Measurements from ENCODE around the gene CARS2. TPM values are rescaled to one million over a fixed set of nuclear protein-coding genes. Genes with fewer than 3 reads are reported as not detected.
"Not testable (repeated sequence)": the region's sequence is repeated elsewhere in the genome, so short reads cannot be mapped to it uniquely, and the experiment has no call there.

CARS2 gene
- total RNA-seq, 1 donor = 64.7 TPM

DNA sequence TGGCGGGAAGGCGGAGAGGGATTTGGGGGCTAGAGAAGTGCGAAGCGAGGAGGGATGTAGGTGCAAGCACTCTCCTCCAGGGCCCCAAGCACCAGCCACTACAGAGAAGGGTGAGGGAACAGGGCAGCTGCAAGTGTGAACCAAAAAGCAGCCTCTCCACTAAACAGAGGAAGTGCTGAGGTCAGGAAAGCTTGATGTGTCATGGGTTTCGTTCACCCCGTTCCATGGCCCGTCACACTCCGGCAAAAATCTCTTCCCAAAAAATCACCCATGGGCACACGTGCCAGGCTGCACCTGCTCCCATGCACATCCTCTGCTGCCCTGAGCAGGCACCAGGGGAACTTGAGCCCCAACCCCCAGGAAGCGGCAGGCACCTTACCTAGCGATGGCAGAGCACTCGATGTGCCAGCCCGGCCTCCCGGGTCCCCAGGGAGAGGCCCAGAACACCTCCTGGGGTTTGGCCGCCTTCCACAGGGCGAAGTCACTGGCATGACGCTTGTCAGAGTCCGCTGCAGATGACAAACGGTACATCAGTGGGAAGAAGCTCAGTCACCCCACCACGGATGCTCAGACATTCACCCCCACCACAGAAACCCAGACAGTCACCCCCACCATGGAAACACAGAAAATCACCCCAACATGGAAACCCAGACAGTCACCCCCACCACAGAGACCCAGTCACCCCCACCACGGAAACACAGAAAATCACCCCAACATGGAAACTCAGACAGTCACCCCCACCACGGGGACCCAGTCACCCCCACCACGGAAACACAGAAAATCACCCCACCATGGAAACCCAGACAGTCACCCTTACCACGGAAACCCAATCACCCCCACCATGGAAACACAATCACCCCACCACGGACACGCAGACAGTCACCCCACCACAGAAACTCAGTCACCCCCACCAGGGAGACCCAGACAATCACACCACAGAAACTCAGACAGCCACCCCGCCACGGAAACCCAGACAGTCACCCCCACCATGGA is 29.0 kb downstream of the CARS2 start:
- no peak for DNase-seq (ENCODE audit: low read depth)
- no peak overlapping the region for H3K4me3 ChIP-seq (ENCODE audit: low read depth, low read length)
- TF ChIP-seq, protein P1, sequence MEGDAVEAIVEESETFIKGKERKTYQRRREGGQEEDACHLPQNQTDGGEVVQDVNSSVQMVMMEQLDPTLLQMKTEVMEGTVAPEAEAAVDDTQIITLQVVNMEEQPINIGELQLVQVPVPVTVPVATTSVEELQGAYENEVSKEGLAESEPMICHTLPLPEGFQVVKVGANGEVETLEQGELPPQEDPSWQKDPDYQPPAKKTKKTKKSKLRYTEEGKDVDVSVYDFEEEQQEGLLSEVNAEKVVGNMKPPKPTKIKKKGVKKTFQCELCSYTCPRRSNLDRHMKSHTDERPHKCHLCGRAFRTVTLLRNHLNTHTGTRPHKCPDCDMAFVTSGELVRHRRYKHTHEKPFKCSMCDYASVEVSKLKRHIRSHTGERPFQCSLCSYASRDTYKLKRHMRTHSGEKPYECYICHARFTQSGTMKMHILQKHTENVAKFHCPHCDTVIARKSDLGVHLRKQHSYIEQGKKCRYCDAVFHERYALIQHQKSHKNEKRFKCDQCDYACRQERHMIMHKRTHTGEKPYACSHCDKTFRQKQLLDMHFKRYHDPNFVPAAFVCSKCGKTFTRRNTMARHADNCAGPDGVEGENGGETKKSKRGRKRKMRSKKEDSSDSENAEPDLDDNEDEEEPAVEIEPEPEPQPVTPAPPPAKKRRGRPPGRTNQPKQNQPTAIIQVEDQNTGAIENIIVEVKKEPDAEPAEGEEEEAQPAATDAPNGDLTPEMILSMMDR (IDR thresholded peaks at IDR 0.05; ENCODE audit: insufficient read depth, low read length) = no peak

DNA sequence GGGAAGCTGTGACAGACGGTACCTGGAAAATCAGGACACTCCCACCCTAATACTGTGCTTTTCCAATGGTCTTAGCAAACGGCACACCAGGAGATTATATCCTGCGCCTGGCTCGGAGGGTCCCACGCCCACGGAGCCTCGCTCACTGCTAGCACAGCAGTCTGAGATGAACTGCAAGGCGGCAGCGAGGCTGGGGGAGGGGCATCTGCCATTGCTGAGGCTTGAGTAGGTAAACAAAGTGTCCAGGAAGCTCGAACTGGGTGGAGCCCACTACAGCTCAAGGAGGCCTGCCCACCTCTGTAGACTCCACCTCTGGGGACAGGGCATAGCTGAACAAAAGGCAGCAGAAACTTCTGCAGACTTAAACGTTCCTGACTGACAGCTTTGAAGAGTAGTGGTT is 36.1 kb downstream of the CARS2 start:
- H3K4me3 ChIP-seq (ENCODE audit: low read depth, low read length) = not testable (repeated sequence)

DNA sequence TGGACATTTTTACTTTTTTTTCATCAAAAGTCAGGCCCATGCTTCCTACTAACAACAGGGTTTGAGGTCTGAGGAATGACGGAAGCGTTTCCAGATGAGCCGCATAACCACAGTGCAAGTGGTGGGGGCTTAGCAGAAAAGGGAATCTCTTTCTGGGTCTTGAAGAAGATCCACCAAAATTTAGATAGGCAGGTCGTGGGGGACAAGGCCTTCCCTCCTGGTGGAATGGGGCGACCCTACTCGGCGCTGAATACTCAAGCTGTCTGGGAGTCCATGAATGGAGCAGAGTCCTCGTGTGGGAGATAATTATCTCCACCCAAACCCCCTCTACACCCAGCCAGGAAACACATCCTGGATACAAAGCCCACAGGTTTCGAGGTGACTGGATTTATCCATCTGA is 36.9 kb downstream of the CARS2 start:
- TF ChIP-seq, protein P1 (IDR thresholded peaks at IDR 0.05; ENCODE audit: insufficient read depth, low read length) = no peak
- no peak overlapping the region for H3K4me3 ChIP-seq (ENCODE audit: low read depth, low read length)
- DNase-seq (ENCODE audit: low read depth) = no peak

More for the DNA sequence above, 36.1 kb downstream of the CARS2 start:
- DNase-seq (ENCODE audit: low read depth) = not testable (repeated sequence)

DNA sequence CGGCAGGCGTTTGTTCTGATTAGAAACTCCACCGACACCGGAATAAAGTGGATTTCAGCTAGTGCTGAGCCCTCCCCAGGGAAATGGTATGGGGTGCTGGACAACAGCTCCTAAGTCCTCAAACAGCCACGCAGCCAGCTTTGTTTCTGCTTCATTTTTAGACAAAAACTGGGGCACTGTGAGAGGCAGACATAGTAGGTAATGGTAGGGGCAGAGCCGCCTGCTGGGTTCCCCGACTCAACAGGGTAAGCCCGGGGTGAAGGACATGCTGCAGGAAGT is 39.7 kb downstream of the CARS2 start:
- no peak overlapping the region for H3K4me3 ChIP-seq (ENCODE audit: low read depth, low read length)
- TF ChIP-seq, protein P1 (IDR thresholded peaks at IDR 0.05; ENCODE audit: insufficient read depth, low read length) = no peak
- no peak for DNase-seq (ENCODE audit: low read depth)

DNA sequence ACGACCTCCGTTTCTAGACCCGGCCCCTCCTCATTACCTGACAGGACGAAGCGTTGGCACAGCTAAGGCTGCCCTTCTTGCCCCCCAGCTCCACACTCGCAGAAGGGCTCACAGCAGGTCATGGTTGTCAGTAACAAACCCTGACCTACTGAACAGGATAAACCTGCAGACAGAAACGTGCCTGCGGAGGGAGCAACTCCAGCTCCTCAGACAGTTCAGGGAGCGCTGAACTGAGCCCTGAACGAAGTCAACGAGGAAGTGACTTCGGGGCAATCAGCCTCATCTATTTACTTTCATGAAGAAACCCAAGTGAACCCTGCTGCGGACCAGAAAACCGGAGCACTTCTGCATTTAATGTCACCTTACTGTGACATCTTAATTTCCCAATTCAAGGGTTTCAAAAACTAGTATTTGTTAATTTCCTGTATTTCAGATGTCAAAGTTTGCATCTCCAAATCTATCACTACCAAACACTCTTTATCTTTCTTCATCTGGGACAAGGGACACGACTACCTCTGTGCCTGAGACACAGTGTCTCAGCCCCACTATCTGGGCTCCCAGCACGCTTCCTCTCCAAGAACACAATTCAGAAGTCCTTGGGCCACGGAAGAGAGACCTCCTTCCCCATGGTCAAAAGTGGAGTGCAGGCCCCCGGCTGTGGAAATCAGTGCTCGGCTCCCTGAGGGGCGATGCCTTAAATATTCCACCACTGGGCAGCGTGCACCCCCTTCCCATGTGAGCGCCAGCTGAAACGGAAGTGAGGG is 40.2 kb downstream of the CARS2 start:
- no peak overlapping the region for H3K4me3 ChIP-seq (ENCODE audit: low read depth, low read length)
- TF ChIP-seq, protein P1 (IDR thresholded peaks at IDR 0.05; ENCODE audit: insufficient read depth, low read length) = no peak
- DNase-seq (ENCODE audit: low read depth) = no peak

DNA sequence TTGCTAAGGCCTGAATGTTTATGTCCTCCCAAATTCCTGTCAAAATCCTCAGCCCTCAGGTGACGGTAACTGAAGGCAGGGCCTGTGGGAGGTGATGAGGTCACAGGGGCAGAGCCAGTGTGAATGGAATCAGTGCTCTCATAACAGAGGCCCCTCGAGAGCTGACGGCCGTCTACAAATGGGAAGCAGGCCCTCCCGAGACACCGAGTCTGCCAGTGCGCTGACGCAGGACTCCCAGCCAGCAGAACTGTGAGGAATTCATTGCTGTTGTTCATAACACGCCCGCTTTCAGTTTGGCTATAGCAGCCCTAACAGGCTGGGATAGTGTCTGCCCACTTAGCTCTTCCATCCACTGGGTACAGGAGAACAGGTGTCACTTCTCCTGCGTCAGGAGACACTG is 41.2 kb downstream of the CARS2 start:
- no peak for DNase-seq (ENCODE audit: low read depth)
- H3K4me3 ChIP-seq (ENCODE audit: low read depth, low read length) = no peak overlapping the region
- TF ChIP-seq, protein P1 (IDR thresholded peaks at IDR 0.05; ENCODE audit: insufficient read depth, low read length) = no peak

DNA sequence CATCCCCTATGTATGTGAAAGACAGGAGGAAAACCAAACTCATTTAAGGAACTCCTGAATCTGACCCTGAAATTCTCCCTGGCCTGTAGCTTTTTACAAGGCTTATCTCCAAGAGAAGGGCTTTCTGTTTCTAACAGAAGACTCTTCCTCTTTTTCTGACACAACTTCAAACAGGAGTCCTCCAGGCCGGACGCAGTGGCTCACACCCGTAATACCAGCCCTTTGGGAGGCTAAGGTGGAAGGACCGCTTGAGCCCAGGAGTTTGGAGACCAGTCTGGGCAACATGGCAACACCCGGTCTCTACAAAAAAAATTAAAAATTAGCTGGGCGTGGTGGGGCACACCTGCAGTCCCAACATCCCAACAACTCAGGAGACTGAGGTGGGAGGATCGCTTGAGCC is 41.9 kb downstream of the CARS2 start:
- no peak overlapping the region for H3K4me3 ChIP-seq (ENCODE audit: low read depth, low read length)
- TF ChIP-seq, protein P1 (IDR thresholded peaks at IDR 0.05; ENCODE audit: insufficient read depth, low read length) = no peak
- DNase-seq (ENCODE audit: low read depth) = no peak

Data from fibroblast of the aortic adventitia (primary cell).